T follicular helper cell (primary cell): ENCODE results near the gene RASSF4.

ENCODE experiments used
- DNase-seq: peaks from one replicate; pipeline ENCODE4 v3.0.0-alpha.2; 2020; ENCODE audit warnings: low read depth

The RASSF4 gene

DNA sequence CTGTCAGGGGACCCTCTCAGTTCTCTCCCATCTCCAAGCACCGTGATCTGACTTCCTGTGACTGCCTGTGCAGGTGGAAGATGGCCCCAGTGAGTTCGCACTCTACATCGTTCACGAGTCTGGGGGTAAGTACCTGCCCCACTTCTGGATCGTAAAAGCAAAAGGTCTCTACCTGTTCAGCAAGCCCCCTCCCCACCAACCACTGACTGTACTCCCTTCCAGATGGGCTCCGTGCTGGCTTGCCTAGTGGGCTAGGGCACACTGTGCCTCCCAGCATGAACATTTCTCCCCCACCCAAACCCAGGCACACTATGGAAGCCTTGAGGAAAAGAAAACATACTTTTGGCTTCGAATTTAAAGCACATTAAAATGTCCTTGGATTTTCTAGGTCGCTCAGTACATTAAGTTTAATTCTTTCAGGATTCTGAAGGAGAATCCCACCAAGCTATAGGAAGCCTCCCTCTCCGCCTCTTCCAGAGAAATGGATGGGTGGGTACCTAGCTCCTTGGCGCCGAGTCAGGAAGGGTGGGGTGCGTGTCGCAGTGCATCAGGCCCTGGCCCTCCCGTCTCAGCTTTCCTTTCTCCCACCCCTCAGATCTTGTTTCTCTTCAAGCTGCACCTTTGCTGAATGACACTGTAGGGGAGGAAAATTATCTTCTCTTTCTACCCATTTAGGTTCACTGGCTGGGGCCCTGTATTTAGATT, 30.1 kb downstream of the RASSF4 start:
- no peak for DNase-seq

DNA sequence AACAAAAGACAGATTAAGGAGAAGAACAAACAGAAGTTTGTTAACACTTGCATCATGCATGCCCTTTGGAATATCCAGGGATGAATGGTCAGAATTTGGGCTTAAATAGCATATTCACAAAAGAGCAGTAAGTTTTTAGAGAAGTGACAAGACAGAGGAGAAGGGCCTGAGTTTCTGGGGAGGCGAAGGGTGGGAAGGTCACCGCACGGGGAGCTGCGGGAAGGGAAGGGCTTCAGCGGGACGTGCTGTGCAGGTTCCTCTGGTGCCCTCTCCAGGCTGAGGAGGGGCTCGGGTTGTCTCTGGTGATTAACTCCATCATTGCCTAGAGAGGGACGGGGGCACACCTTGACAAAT, 30.7 kb downstream of the RASSF4 start:
- no peak for DNase-seq

DNA sequence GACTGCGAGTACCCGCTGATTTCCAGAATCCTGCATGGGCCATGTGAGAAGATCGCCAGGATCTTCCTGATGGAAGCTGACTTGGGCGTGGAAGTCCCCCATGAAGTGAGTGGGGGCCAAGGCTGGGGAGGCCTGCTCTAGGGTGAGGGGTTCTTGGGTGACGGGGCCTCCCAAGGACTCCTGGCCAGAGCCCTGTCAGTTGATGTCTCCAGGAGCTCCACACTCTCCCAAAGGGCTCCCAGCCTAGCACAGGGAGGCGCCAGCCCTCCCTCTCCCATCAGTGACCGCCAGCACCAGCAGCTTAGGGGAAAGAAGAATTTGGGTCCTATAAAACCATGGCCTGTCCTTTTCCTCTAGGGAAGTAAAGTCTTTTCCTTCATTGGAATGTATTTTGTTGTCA, 31.4 kb downstream of the RASSF4 start:
- DNase-seq: no peak

DNA sequence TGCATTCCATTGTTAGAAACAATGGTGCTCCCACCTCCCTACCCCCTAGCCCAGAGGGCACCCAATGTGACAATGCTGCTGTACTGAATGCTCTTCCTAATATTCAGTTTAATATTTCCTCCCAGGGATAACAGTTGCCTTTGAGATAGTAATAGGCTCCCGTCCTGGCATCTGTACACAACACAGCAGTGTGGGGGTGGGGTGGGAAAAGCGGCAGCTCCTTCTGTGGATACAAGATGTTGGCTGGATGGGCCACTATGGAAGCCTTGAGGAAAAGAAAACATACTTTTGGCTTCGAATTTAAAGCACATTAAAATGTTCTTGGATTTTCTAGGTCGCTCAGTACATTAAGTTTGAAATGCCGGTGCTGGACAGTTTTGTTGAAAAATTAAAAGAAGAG, 32.0 kb downstream of the RASSF4 start:
- DNase-seq: no peak

DNA sequence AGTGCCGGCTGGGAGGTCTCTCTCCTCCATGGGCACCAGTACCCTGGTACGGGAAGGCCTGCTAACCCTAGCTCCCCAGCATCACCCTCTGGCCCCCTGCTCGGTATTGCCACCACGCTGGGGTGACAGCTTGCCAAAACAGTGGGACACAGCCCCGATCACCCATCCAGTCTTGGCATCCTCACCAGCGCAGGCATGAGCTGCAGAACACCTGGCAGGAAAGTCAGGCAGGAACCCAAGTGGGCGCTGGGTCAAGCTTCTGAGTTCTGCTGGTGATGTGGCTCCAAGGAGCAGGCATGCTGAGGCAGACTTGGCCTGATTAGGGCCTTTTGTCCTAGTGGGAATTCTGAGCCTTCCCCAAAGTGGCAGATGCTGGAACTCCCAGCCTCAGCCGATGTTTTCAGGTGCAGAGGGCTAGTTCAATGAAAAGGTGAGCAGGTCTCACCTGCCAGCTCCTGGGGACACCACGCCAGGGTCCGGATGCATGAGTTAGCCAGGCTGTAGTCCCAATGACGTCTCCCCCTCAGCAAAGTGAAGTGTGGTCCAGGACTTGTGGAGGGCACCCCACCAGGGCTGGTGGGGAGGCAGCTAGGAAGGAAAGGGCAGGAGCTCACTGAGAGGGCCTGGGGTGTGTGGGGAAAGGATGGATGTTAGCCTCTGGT, 32.6 kb downstream of the RASSF4 start:
- no peak for DNase-seq

DNA sequence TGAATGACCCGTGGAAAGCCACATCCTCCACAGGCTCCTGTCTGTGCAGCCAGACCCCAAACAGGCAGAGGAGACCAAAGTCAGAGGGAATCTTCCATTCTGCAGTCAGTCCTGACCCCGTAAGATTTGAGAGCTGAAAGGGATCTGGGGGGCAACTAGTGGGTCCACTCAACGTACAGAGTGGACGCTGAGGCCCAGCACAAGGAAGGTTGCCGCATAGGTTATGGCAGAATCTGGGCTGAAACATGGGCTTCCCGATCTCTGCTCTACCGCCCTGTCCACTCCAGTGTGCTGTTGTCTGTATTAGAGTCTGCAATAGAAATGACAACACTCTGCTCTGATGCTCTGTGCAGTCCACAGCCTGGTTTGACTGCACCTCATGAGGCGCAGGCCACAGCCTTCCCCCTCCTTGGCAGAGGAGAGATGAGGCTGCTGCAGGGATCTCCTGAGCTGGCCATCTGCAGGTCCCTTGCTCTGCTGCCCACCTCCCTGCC, 33.2 kb downstream of the RASSF4 start:
- no peak for DNase-seq

DNA sequence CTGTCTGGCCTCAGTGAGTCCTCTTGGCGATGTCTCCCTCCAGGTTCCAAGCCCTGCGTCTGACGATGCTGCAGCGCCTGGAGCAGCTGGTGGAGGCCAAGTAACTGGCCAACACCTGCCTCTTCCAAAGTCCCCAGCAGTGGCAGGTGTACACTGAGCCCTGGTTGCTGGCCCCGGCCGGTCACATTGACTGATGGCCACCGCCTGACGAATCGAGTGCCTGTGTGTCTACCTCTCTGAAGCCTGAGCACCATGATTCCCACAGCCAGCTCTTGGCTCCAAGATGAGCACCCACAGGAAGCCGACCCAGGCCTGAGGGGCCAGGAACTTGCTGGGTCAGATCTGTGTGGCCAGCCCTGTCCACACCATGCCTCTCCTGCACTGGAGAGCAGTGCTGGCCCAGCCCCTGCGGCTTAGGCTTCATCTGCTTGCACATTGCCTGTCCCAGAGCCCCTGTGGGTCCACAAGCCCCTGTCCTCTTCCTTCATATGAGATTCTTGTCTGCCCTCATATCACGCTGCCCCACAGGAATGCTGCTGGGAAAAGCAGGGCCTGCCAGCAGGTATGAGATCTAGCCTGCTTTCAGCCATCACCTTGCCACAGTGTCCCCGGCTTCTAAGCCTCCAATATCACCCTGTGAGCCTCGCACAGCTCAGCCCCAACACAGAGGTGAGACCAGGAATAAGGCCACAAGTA, 33.8 kb downstream of the RASSF4 start:
- DNase-seq: no peak

DNA sequence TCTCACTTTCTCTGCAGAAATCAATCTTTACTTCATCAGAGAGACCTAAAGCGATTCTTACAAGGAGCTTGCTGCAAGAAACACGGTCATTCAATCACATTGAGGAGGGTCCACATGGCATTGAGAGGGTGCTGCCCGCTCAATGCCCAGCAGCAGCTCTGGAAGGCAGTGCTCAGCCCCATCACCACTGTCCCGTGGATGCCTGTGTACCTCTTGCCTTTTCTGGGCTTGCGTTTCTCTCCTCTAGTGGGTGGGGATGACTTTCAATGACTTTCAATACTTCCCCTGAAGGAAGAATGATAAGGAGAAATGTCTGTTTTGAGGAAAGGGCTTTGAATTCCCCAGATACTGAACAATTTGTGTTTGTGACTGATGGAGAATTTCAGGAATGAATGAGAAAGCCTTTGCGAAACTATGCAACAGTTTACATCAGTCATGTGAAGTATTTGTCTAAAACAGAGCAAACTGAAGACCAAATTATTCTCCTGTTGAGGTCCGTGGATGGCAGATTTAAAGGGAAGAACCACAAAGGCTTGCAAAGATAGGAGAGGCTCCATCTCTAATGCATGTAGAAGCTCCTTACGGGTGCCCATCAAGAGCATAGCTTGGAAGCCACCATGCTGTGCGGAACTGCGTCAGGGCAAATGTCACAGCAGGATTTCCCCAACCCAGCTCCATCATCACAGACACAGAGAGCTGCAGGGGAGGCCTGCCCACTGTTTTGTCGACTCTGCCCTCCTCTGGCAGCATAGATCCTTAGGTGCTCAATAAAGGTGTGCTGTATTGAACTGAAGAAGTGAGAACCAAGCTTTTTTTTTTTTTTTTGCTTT, 34.5 kb downstream of the RASSF4 start:
- no peak for DNase-seq

DNA sequence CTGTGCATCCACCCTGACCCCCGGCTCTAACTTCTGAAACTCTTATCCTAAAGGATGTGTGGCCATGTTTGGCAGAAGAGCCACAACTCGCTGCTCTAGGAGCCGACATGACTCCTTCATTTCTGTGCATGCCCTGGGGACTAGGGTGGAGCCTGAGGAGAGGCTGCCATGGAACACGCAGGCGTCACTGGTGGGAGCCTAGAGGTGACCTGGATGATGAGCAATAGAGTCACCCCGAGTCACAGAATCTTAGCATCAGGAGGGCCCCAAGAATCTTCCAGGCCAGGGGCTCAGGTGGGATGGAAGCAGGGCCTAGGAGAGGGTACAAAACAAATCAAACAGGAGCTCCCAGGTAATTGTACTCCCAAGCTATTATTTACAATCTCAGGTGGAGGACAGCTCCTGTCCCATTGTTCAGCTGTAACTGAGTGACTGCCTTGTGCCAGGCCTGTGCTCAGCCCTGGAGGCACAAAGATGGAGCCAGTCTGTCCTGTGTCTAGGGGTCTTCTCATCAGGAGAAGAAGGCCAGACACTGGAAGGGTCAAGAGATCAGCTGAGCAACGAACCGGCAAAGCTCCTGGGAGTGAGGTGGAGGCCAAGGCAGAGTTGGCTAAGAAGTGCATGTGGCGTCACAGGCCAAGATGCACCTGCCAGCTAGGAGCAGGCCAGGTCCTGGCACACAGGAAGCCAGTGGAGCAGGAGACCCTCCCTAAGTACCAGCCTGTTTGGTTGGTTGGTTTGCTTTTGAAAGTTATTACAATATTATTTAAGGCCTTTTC, 35.3 kb downstream of the RASSF4 start:
- DNase-seq: no peak

DNA sequence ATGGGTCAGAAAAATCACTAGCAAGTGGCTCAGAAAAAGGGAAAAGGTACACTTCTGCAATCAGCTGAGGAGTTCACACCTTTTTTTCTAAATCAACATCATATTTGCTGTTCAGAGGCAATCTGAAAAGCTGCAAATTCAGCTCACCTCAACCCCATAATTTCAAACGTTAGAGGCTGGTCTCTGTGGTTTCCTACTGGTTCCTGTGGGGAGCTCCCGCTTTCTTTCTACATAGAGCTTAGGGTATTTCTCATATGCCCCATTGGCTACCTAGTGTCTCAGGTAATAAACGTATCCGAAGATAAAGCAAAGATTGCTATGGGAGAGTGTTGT, 35.9 kb downstream of the RASSF4 start:
- DNase-seq: no peak

DNA sequence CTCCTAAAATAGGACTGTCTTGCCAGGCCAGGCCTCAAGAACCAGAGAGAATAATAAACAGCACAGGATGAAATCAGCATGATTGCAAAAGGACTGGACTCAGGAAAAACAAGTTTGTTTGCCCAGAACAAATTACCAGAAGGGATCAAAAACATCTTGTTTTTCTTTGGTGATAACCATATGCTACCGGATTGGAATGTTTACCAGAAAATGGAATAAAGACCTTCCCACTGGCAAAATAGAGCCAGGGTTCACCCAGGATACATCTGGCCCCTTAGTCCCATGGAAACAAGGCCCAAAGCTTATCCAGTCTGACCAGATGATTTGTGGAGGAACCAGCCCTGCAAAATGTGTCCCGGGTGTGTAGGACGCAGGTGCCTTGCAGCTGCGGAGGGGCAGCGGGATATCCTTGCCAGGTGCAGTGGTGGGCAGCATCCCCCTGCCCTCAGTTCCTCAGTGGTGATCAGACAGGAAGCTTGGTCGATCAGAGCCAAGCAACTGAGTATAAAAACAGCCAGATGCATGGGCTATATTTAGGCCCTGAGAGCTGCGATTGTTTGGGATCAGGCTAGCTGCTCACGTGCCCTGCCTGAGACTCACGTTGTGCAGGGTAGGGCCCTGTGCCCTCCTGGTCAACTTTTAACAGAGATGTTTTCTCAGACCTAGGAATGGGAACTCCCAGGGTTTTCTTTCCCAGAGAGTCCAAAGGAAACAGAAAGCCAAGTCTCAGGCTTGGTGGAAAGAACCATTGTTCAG, 36.5 kb downstream of the RASSF4 start:
- DNase-seq: no peak

DNA sequence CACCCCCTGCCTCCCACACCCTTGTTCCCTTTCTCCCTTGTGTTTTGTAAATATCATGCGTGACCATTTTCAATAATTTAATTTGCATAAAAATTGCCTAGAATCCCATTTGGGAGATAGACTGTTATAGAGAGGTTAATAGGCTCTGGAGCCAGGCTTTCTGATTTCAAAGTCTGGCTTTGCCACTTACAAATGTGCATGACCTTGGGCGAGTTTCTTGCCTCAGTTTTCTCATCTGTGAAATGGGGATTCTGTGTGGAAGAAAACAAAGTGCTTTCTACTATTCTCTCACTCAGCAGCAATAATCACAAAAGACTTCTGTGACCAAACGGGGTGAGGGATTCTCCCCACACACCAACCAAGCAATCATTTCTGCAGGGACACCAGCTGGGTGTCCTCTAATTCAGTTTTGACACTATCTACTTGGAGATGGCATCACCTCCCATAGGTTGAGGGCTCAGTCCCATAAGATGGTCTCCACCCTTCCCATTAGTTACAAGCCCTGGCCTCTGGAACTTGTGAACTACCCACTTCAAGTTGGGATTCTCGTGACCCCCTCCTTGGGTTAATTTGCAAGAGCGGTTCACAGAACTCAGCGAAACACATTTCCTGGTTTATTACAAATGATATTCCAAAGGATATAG, 37.6 kb downstream of the RASSF4 start:
- no peak for DNase-seq

DNA sequence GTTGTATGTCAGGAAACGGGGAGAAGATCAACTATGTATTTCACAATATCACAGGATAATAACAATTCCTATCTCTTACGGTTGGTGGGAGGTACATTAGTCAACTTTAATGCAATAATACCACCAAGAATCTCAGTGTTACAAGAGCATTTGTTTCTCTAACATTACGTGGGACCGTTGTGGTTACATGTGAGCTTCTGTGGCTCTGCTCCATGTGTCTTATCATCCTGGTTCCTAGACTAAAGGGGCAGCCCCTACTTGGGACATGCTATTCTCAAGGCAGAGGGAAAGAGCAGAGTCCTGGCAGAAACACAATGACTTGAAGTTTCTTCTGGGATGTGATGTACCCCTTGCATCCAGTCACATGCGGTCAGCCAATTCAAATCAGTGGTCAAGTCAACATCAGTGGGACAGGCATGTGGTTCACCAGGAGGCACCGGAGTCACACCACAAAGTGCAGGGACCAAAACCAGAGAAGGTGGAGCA, 38.6 kb downstream of the RASSF4 start:
- no peak for DNase-seq

DNA sequence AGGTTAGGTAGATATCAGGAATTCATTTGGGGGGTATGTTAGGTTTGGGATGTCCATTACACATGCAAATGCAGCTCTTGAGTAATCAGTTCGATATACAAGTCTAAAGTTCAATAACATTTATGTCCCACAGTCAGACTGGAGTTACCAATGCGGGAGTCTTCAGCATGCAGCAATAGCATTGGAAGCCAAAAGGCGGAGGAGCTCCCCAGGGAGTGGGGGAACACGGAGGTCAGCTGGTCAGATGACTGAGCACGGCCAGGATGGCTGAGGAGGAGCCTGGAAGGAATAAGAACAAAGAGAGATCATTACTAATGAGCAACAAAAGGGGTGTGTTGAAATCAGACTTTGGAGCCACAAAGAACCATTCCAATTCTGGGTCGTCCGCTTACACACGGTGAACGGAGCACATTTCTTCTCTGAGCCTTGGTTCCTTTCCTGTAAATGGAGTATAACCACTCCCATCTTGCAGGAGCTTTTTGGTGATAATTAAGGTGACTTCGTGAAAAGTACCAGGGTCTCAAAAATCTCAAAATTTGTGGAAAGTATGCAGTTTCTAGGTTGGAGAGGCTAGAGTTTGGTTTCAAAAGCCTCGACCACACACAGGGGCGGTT, 40.6 kb downstream of the RASSF4 start:
- DNase-seq: no peak

DNA sequence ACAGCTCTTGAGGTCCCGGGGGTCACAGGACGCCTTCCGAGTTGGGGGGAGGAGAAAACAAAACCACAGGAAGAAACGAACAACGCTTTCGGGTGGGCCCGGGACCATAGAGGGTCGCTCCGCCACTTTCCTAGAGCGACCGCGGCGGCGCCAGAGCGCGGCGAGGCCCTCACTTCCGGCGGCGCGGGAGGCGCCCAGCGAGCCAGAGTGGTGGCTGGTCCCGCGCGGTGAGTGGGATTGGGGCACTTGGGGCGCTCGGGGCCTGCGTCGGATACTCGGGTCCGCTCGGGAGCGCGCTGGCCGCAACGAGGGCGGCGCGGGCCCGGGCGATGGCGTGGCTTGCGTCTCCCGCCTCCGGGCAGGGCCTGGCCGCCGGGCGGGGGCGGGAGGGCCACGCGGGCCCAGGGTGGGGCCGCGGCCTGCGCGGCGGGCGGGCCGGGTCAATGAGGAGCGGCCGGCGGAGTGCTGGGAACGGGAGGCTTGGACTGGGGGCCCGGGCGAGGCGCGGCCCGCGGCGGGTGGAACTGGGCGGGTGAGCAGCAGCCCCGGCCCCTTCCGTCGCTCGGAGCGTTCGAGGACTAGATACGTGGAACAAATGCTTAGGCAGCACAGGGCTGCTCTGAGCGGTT, 41.3 kb downstream of the RASSF4 start, which contains the start of gene ZNF22:
TSS of gene ZNF22 (plus strand) at position 172 of the 629 bp plus-strand sequence. CDS start 2,446 bp downstream, outside the sequence.
- peak; percentile 33 for DNase-seq

DNA sequence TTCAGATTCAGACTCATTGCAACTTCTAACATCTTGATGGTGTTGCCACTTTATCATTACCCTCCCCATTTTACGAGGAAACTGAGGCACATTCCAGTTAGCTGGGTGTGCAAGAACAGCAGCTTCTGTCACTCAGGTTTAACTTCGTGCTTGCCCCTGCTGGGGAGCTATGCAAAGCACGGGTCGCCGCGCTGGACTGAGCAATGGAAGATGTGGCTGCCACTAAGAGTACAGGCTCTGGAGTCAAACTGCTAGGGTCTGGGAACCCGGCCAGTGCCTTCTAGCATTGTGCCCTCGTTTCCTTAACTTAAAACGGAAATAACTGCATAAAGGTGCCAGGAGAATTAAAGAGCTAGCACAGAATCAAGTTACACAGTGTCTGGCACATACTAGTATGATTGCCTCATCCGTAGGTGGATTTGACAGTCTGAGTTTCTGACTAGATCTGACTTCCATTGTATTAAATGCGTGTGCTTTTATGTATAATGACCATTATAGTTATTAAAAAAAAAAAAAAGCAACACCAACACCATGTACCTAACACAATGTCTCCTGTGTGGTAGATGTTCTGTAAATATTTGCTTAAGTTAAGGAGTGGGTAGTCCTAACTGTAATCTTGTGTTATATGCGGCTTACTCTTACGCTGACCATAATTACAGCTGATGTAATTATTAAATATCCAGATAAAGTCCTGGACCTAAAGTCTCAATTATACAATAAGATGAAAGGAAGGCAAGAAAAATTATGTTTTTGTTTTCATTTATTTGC, 42.0 kb downstream of the RASSF4 start:
- peak; percentile 20 for DNase-seq

DNA sequence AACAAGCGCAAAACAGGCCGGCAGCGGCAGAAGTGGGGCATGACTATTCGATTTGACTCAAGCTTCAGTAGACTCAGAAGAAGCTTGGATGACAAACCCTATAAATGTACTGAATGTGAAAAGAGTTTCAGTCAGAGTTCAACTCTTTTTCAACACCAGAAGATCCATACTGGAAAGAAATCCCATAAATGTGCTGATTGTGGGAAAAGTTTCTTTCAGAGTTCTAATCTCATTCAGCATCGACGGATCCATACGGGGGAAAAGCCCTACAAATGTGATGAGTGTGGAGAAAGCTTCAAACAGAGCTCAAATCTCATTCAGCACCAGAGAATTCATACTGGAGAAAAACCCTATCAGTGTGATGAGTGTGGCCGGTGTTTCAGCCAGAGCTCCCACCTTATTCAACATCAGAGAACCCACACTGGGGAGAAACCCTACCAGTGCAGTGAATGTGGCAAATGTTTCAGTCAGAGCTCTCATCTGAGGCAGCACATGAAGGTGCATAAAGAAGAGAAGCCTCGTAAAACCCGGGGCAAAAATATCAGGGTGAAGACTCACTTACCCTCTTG, 43.9 kb downstream of the RASSF4 start:
- no peak for DNase-seq

DNA sequence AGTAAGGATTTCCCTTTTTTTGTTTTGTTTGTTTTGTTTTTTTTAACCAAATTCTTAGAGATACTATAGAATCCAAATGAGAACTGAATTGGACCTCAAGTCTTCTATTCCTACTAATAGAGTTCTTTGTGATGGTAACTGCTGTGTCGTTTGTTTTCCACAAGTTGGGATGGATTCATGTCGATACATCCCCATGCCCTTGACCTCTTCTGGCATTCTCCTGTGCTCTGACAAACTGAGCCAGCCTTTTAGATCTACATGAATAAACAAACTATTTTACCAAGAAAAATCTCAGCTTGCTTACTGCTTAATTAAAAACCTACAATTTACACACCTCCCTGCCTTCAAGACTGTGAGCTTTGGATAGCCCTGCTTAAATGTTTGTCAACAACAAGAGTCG, 45.1 kb downstream of the RASSF4 start:
- DNase-seq: no peak
